ENCODE data around the gene GKN2. TPM values are rescaled to one million over a fixed set of nuclear protein-coding genes. Genes with fewer than 3 reads are reported as not detected.
A peak's percentile ranks its signal among the peaks of the same experiment; 100 is the strongest.

GKN2 gene
- total and polyA plus RNA-seq, 2 of the 13 experiments (the other 11 are each of a cell fraction or from before 2014, with no cell fraction given) = not detected

DNA sequence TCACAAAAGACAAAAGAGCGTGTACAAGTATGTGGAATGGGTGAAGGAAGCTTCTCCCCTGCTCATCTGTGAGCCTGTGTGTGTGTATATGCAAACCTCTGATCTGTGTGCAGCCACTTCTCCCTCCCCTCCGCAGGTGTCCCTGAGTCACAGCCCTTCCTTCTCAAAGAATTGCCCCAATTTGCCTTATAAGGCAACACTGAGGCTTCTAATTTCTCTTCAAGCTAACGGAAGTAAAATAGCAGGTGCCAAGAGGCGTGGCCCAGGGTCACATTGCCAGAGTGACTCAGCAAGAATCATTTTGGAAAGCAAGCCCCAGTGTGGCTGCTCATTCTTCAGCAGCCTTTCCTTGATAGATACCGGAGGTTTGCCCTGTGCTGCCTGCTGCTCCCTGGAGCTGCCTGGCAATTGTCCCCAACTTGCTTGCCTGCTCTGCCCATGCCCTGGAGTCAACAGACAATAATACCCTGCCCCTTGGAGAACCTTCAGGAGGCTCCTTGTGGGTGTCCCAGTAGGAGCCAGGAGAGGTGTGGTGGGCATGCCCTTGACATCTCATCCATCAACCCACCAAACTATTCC, 44.2 kb downstream of the GKN2 start (continued):
- TF ChIP-seq, protein P1, sequence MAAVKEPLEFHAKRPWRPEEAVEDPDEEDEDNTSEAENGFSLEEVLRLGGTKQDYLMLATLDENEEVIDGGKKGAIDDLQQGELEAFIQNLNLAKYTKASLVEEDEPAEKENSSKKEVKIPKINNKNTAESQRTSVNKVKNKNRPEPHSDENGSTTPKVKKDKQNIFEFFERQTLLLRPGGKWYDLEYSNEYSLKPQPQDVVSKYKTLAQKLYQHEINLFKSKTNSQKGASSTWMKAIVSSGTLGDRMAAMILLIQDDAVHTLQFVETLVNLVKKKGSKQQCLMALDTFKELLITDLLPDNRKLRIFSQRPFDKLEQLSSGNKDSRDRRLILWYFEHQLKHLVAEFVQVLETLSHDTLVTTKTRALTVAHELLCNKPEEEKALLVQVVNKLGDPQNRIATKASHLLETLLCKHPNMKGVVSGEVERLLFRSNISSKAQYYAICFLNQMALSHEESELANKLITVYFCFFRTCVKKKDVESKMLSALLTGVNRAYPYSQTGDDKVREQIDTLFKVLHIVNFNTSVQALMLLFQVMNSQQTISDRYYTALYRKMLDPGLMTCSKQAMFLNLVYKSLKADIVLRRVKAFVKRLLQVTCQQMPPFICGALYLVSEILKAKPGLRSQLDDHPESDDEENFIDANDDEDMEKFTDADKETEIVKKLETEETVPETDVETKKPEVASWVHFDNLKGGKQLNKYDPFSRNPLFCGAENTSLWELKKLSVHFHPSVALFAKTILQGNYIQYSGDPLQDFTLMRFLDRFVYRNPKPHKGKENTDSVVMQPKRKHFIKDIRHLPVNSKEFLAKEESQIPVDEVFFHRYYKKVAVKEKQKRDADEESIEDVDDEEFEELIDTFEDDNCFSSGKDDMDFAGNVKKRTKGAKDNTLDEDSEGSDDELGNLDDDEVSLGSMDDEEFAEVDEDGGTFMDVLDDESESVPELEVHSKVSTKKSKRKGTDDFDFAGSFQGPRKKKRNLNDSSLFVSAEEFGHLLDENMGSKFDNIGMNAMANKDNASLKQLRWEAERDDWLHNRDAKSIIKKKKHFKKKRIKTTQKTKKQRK (IDR thresholded peaks at IDR 0.05; ENCODE audit: low read length) = no peak
- TF ChIP-seq KLF11 (CRISPR knock-in tag; IDR thresholded peaks at IDR 0.05) (no peak), MAFF (IDR thresholded peaks at IDR 0.05; ENCODE audit: low read depth, low read length) (peak; percentile 23; the same call in 1 of the 2 replicates), HNRNPL (IDR thresholded peaks at IDR 0.05; ENCODE audit: low read depth, low read length) (no peak)

DNA sequence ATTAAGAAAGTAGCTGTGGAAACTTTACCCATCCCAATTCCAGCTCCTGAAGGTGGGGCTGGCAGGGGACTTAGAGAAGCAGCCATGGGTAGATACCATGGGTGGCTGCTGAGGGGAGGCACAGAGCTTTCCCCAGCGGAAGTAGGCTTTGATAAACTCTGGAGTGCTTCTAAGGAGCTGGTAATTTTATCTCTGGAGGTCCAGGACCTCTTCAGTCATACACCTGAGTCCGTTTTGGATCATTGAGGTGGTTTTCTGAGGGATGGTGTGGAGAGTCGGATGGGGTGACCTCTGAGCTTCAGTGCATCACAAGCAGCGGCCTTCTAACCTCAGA, 44.8 kb downstream of the GKN2 start:
- ChIA-PET CTCF (ENCODE audit: low intra/inter-chr PET ratio, low total read pairs) (interaction anchor here (2.9 kb wide), 1 partner anchor 156 kb away, joined by 31 read pairs; no protein-coding TSS in a partner anchor), POLR2A (no interaction called here)
- H3K36me3 ChIP-seq (replicated peaks in 1 of 2; ENCODE audit: control insufficient read depth in 1 of 2, insufficient read depth in 2 of 2, low read length in 2 of 2) = no peaks in the 10 kb centered on the region
- WGBS (ENCODE audit: low lambda C conversion rate) = 7% methylated on average over 4 of the region's 4 CpGs
- no peak for DNase-seq (ENCODE audit: low spot score)
- no peak for ATAC-seq
- no peaks in the 10 kb centered on the region for H4K20me1 ChIP-seq (ENCODE audit: insufficient read depth, low read length)
- in situ Hi-C loops (cut with HindIII; ENCODE audit: extremely low pct_ligation_motif_present, low pct_unique_long_range_greater_than_20kb) (no loop called here), intact Hi-C loops (cut with micrococcal nuclease; ENCODE audit: unreplicated experiment) (loop anchor here (5.0 kb wide), 1 partner anchor 71 kb away; no protein-coding TSS in a partner anchor)
- peaks cover 0 to 15% of the 10 kb centered on the region in 2 experiments; a peak in 1 of 5 replicates for H3K27me3 ChIP-seq (ENCODE audit: control insufficient read depth in 1 of 2, insufficient read depth in 2 of 2, low read length in 2 of 2)
- no peak for FAIRE-seq
- H3K4me1 ChIP-seq (ENCODE audit: insufficient read depth, low read length) = peaks cover 10% of the 10 kb centered on the region
- no peaks in the 10 kb centered on the region for H3K9me3 ChIP-seq (ENCODE audit: low read length)
- H2AFZ ChIP-seq (ENCODE audit: low read length) = no peak overlapping the region
- no peaks in the 10 kb centered on the region for H3K79me2 ChIP-seq (ENCODE audit: insufficient read depth, low read length)
- H3K4me3 ChIP-seq (replicated peaks in 1 of 3; ENCODE audit: insufficient read depth in 1 of 3, low read depth in 2 of 3, low read length in 3 of 3) = no peak overlapping the region
- no peak overlapping the region for H3K27ac ChIP-seq (ENCODE audit: extremely low read length, insufficient read depth, low read length)
- no peak overlapping the region for H3K4me2 ChIP-seq (ENCODE audit: low read depth, low read length)
- BruUV-seq (replicated peaks) = no TSS peak
- H3K9ac ChIP-seq (ENCODE audit: insufficient read depth, low read depth, low read length) = no peak overlapping the region
- TF ChIP-seq, protein P2, sequence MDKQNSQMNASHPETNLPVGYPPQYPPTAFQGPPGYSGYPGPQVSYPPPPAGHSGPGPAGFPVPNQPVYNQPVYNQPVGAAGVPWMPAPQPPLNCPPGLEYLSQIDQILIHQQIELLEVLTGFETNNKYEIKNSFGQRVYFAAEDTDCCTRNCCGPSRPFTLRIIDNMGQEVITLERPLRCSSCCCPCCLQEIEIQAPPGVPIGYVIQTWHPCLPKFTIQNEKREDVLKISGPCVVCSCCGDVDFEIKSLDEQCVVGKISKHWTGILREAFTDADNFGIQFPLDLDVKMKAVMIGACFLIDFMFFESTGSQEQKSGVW (CRISPR knock-in tag; IDR thresholded peaks at IDR 0.05; ENCODE audit: borderline replicate concordance) = no peak
- TF ChIP-seq IRF2 (CRISPR knock-in tag; IDR thresholded peaks at IDR 0.05) (no peak), ZNF326 (CRISPR knock-in tag; IDR thresholded peaks at IDR 0.05; ENCODE audit: borderline replicate concordance) (no peak), ZNF816 (CRISPR knock-in tag; IDR thresholded peaks at IDR 0.05; ENCODE audit: borderline replicate concordance) (no peak), ZNF782 (CRISPR knock-in tag; IDR thresholded peaks at IDR 0.05; ENCODE audit: borderline replicate concordance) (no peak), ZNF460 (CRISPR knock-in tag; IDR thresholded peaks at IDR 0.05; ENCODE audit: borderline replicate concordance) (no peak), PHF8 (CRISPR knock-in tag; IDR thresholded peaks at IDR 0.05) (no peak), TCF12 (IDR thresholded peaks at IDR 0.05) (no peak), TCF12 (CRISPR knock-in tag; IDR thresholded peaks at IDR 0.05) (no peak), ZFP37 (CRISPR knock-in tag; IDR thresholded peaks at IDR 0.05; ENCODE audit: borderline replicate concordance) (no peak), MYC (CRISPR knock-in tag; IDR thresholded peaks at IDR 0.05; ENCODE audit: borderline replicate concordance) (no peak), FOXM1 (CRISPR knock-in tag; IDR thresholded peaks at IDR 0.05) (no peak), RFX3 (CRISPR knock-in tag; IDR thresholded peaks at IDR 0.05) (no peak)
- TF ChIP-seq, protein P3, sequence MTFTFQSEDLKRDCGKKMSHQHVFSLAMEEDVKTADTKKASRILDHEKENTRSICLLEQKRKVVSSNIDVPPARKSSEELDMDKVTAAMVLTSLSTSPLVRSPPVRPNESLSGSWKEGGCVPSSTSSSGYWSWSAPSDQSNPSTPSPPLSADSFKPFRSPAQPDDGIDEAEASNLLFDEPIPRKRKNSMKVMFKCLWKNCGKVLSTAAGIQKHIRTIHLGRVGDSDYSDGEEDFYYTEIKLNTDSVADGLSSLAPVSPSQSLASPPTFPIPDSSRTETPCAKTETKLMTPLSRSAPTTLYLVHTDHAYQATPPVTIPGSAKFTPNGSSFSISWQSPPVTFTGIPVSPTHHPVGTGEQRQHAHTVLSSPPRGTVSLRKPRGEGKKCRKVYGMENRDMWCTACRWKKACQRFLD (CRISPR knock-in tag; IDR thresholded peaks at IDR 0.05; ENCODE audit: borderline replicate concordance) = no peak
